GM21723 (cell line): ENCODE measurements around the gene ELP5.

Experiments used
- ATAC-seq: cut with Tn5 transposase; IDR thresholded peaks from one replicate; pipeline ENCODE4 v1.9.1; 2021; ENCODE audit warnings: mild to moderate bottlenecking, moderate library complexity; ENCODE audit not compliant: unreplicated experiment

ELP5 gene

GRCh38 chr17:7308625-7309433 lies 56.8 kb downstream of the ELP5 start:
- ATAC-seq: no peak
